Peyer's patch (tissue), 4 donors: ENCODE results near the gene ZKSCAN7.

Source experiments
- POLR2A ChIP-seq, 2 donors: fragments of 450-650 bp; IDR thresholded peaks; one replicate each; pipeline ENCODE4 v1.5.1; 2017; ENCODE audit warnings: antibody characterized with exemption in 2 of 2, mild to moderate bottlenecking in 2 of 2, moderate library complexity in 2 of 2
- TF ChIP-seq, protein P1 (sequence below), 6 experiments: fragments of 450-650 bp in 4 of 6; fragments of 200-600 bp in 2 of 6; sonication (generic) in 1 of 6; IDR thresholded peaks; one replicate each; pipeline ENCODE4 v1.5.1; 2017 to 2019; ENCODE audit warnings: antibody characterized with exemption in 6 of 6, mild to moderate bottlenecking in 3 of 6, moderate library complexity in 1 of 6

DNA sequence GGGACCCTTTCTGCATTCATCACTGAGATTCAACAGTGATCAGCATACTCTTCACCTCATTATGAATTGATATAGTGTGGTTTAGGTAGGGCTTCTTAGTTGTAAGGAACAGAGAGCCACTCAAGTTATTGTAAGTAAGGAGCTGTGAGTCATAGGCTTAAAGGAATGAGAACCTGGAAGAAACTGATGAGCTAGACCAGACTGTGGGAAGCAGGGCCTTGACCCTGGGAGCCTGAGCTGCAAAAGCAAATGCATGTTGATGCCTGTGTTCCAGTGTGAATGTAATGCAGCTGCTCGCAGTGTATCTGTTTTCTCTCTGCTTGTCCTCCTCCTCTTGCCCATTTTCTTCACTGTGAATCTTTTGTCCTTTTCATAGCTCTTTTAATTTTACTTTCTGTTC is 13.6 kb downstream of the ZKSCAN7 start:
- TF ChIP-seq, protein P1, sequence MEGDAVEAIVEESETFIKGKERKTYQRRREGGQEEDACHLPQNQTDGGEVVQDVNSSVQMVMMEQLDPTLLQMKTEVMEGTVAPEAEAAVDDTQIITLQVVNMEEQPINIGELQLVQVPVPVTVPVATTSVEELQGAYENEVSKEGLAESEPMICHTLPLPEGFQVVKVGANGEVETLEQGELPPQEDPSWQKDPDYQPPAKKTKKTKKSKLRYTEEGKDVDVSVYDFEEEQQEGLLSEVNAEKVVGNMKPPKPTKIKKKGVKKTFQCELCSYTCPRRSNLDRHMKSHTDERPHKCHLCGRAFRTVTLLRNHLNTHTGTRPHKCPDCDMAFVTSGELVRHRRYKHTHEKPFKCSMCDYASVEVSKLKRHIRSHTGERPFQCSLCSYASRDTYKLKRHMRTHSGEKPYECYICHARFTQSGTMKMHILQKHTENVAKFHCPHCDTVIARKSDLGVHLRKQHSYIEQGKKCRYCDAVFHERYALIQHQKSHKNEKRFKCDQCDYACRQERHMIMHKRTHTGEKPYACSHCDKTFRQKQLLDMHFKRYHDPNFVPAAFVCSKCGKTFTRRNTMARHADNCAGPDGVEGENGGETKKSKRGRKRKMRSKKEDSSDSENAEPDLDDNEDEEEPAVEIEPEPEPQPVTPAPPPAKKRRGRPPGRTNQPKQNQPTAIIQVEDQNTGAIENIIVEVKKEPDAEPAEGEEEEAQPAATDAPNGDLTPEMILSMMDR (IDR thresholded peaks at IDR 0.05) = no peak
- TF ChIP-seq POLR2A (IDR thresholded peaks at IDR 0.05) = no peak
